Parathyroid adenoma (tissue), 2 donors: ENCODE measurements around the gene SIM1.

Experiments
- H2AFZ ChIP-seq: fragments of 300-600 bp; sonication (generic); one replicate; pipeline ENCODE4 v1.7.0; 2017; ENCODE audit warnings: antibody characterized with exemption, mild to moderate bottlenecking
- H3K27ac ChIP-seq: fragments of 300-600 bp; sonication (generic); one replicate; pipeline ENCODE4 v1.7.0; 2017
- H3K27me3 ChIP-seq: fragments of 300-600 bp; sonication (generic); one replicate; pipeline ENCODE4 v1.7.0; 2017; ENCODE audit warnings: low read length; ENCODE audit not compliant: control insufficient read depth, insufficient read depth
- H3K36me3 ChIP-seq: fragments of 300-600 bp; sonication (generic); one replicate; pipeline ENCODE4 v1.7.0; 2017; ENCODE audit warnings: low read length; ENCODE audit not compliant: control insufficient read depth, insufficient read depth
- H3K4me1 ChIP-seq: fragments of 300-600 bp; sonication (generic); one replicate; pipeline ENCODE4 v1.7.0; 2017; ENCODE audit warnings: control low read depth
- H3K4me2 ChIP-seq: fragments of 300-600 bp; sonication (generic); one replicate; pipeline ENCODE4 v1.7.0; 2017; ENCODE audit warnings: low read length
- H3K4me3 ChIP-seq: fragments of 300-600 bp; sonication (generic); one replicate; pipeline ENCODE4 v1.7.0; 2017; ENCODE audit warnings: low read depth, low read length
- H3K79me2 ChIP-seq: fragments of 300-600 bp; sonication (generic); one replicate; pipeline ENCODE4 v1.7.0; 2017; ENCODE audit warnings: control low read depth
- H3K9ac ChIP-seq: fragments of 300-600 bp; sonication (generic); one replicate; pipeline ENCODE4 v1.7.0; 2017; ENCODE audit warnings: mild to moderate bottlenecking
- H3K9me3 ChIP-seq: fragments of 300-600 bp; sonication (generic); one replicate; pipeline ENCODE4 v1.7.0; 2017; ENCODE audit warnings: low read length; ENCODE audit not compliant: control insufficient read depth
- CTCF ChIP-seq: fragments of 300-600 bp; sonication (generic); IDR thresholded peaks from one replicate; pipeline ENCODE4 v1.7.0; 2017; ENCODE audit warnings: antibody characterized with exemption, mild to moderate bottlenecking
- donor health status: primary hyperparathyroidism.

SIM1 gene

DNA sequence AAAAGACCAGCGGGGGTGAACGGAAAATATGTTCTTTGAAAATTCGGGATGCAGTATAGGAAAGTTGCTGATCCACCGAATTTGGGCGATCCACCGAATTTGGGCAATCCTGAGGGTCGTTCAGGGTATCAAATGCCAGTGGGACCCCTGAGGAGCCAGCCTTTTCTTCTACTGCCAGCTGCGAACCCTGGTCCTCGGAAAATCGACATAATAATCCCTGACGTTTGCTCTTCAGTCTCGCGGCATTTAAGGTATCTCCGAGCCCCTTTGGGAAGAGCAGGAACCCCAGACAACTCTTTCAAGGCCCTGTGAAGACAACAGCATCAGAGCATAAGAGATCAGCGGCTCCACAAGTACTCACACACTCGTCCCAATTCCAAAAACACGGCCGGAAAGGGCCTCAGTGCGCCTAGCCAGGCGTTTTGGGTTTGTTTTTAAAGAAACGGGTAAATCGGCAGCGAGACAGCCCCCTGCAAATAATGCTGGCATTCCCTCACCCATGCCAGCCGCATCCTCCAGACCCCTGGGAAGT, 1.0 kb downstream of the SIM1 start:
- no peak overlapping the region for H2AFZ ChIP-seq
- no peaks in the 10 kb centered on the region for H3K4me1 ChIP-seq
- peaks cover 37% of the 10 kb centered on the region for H3K27me3 ChIP-seq
- TF ChIP-seq CTCF, result no peak
- no peak overlapping the region for H3K9ac ChIP-seq
- no peaks in the 10 kb centered on the region for H3K36me3 ChIP-seq
- H3K4me2 ChIP-seq, result no peak overlapping the region
- no peak overlapping the region for H3K27ac ChIP-seq
- H3K79me2 ChIP-seq, result no peaks in the 10 kb centered on the region
- H3K9me3 ChIP-seq, result no peaks in the 10 kb centered on the region
- no peak overlapping the region for H3K4me3 ChIP-seq

- H3K9me3 ChIP-seq, result no peaks in the 10 kb centered on the region
- no peak for TF ChIP-seq CTCF
- H3K27ac ChIP-seq, result no peak overlapping the region
- no peaks in the 10 kb centered on the region for H3K4me1 ChIP-seq
- H3K4me2 ChIP-seq, result no peak overlapping the region
- no peaks in the 10 kb centered on the region for H3K36me3 ChIP-seq
- peaks cover 37% of the 10 kb centered on the region for H3K27me3 ChIP-seq
- H2AFZ ChIP-seq, result no peak overlapping the region
- no peak overlapping the region for H3K9ac ChIP-seq
- no peaks in the 10 kb centered on the region for H3K79me2 ChIP-seq
- H3K4me3 ChIP-seq, result no peak overlapping the region
Measured at GRCh38 chr6:100462706-100463629, 1.8 kb downstream of the SIM1 start.

DNA sequence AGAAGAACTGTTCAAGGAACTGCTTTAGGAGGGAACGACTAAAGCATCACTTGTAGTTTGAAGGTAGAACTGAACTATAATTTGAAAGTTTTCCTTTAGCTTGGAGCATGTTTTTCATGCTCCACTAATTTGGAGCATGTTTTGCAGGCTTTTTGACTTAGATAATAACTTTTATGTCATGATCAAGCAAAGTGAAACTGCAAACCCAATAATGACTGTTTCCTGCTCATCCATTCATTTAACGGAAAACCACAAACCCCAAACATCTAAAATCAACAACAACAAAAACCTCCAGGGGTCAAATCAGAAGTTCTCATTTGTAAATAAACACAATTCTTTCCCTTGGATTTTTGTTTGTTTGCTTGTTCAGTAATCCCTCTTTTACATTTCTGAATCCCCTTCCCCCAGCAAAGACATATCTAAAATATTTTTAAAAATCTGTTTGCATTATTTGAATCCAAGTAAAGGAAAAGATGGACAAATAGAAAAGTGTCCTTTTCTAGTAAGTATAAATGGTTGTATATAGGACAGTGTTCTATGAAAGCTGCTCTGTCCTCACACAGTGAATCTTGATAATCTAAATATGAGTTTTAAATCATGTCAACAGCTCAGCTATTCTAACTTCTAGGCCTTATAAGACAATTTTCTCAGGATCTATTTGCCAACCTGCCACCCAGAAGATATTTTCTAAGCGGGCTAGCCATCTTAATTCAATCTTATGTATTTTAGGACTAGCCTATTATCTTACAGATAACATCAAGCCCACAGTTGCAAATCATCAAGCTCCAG, 2.6 kb downstream of the SIM1 start:
- no peak overlapping the region for H3K4me3 ChIP-seq
- H3K27me3 ChIP-seq, result peaks cover 36% of the 10 kb centered on the region
- no peaks in the 10 kb centered on the region for H3K9me3 ChIP-seq
- no peak for TF ChIP-seq CTCF
- H3K4me2 ChIP-seq, result no peak overlapping the region
- no peaks in the 10 kb centered on the region for H3K36me3 ChIP-seq
- H3K9ac ChIP-seq, result no peak overlapping the region
- no peak overlapping the region for H2AFZ ChIP-seq
- no peak overlapping the region for H3K27ac ChIP-seq
- H3K4me1 ChIP-seq, result no peaks in the 10 kb centered on the region
- H3K79me2 ChIP-seq, result no peaks in the 10 kb centered on the region

- no peak overlapping the region for H3K9ac ChIP-seq
- no peaks in the 10 kb centered on the region for H3K4me1 ChIP-seq
- H3K27me3 ChIP-seq, result peaks cover 39% of the 10 kb centered on the region
- no peak overlapping the region for H3K4me3 ChIP-seq
- no peaks in the 10 kb centered on the region for H3K79me2 ChIP-seq
- H3K27ac ChIP-seq, result no peak overlapping the region
- H3K9me3 ChIP-seq, result no peaks in the 10 kb centered on the region
- no peak overlapping the region for H2AFZ ChIP-seq
- no peaks in the 10 kb centered on the region for H3K36me3 ChIP-seq
- no peak overlapping the region for H3K4me2 ChIP-seq
- no peak for TF ChIP-seq CTCF
Measured at GRCh38 chr6:100461278-100461916, 3.3 kb downstream of the SIM1 start.
